ENCODE measurements around the gene NOXA1. TPM values are rescaled to one million over a fixed set of nuclear protein-coding genes. Genes with fewer than 3 reads are reported as not detected.

Gene NOXA1
- polyA plus RNA-seq, 1 donor (not counting 4 experiments of a cell fraction or from before 2014, with no cell fraction given), result 0.09 TPM

DNA sequence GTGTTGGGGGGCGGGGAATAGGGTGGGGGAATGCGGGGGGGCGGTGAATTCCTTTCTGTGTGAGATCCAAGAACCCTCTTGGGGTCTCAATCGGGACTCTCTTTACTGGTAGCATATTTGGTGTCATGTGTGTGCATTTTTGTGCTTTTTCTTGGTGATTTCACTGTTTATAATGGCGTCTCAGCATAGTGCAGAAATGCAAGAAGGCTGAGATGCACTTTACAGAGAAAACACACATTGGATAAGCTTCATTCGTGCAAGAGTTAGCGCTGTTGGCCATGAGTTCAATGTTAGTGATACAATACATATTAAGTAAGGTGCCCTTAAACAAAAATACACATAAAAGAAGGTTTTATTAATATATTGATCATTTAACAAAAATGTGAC, 18.7 kb downstream of the NOXA1 start:
- FAIRE-seq, result no peak
- Histone ChIP-seq H3K9me3 (ENCODE audit: control insufficient read depth, low read depth, low read length) (no peaks in the 10 kb centered on the region), H3K4me2 (ENCODE audit: control insufficient read depth, extremely low read depth, insufficient read depth, low read depth, low read length) (no peak overlapping the region), H3K36me3 (ENCODE audit: control insufficient read depth in 2 of 2, extremely low read depth in 1 of 2, insufficient read depth in 2 of 2, low read length in 2 of 2) (no peaks in the 10 kb centered on the region), H3K79me2 (ENCODE audit: control insufficient read depth, insufficient read depth, low read length) (no peaks in the 10 kb centered on the region), H3K9ac (ENCODE audit: control insufficient read depth, extremely low read depth, insufficient read depth, low read length) (no peak overlapping the region), H3K27me3 (ENCODE audit: control insufficient read depth, extremely low read depth, insufficient read depth, low read length) (peaks cover 11% of the 10 kb centered on the region), H3K4me3 (ENCODE audit: control insufficient read depth in 2 of 3, extremely low read depth in 1 of 3, insufficient read depth in 2 of 3, low read depth in 1 of 3, low read length in 3 of 3) (no peak overlapping the region), H4K20me1 (ENCODE audit: control insufficient read depth, extremely low read depth, insufficient read depth, low read length) (peaks cover 5% of the 10 kb centered on the region), H2AFZ (ENCODE audit: control insufficient read depth, low read length) (no peak overlapping the region), H3K9me1 (ENCODE audit: control insufficient read depth, extremely low read depth, insufficient read depth, low read length) (no peaks in the 10 kb centered on the region), H3K27ac (ENCODE audit: control insufficient read depth, insufficient read depth, low read length) (no peak overlapping the region), H3K4me1 (ENCODE audit: control insufficient read depth, extremely low read depth, insufficient read depth, low read length) (peaks cover 12% of the 10 kb centered on the region)
- TF ChIP-seq EZH2 (IDR thresholded peaks at IDR 0.05; ENCODE audit: low read length) (no peak), CTCF (optimal IDR thresholded peaks at IDR 0.05 in 1 of 3, IDR thresholded peaks at IDR 0.05 in 1 of 3, conservative IDR thresholded peaks at IDR 0.05 in 1 of 3; ENCODE audit: extremely low read depth in 1 of 3, insufficient read depth in 2 of 3, low read length in 3 of 3) (no peak)
- dilution Hi-C loops (cut with MboI; ENCODE audit: extremely low pct_ligation_motif_present, low sequenced_read_pairs), result no loop called here
- no peak for DNase-seq (ENCODE audit: low read depth, low spot score)

GRCh38 chr9:137444106-137444790, 21.1 kb downstream of the NOXA1 start:
- Histone ChIP-seq H2AFZ (ENCODE audit: control insufficient read depth, low read length) (no peak overlapping the region), H3K9ac (ENCODE audit: control insufficient read depth, extremely low read depth, insufficient read depth, low read length) (no peak overlapping the region), H3K4me3 (ENCODE audit: control insufficient read depth in 2 of 3, extremely low read depth in 1 of 3, insufficient read depth in 2 of 3, low read depth in 1 of 3, low read length in 3 of 3) (no peak overlapping the region), H3K4me1 (ENCODE audit: control insufficient read depth, extremely low read depth, insufficient read depth, low read length) (peaks cover 12% of the 10 kb centered on the region), H3K9me3 (ENCODE audit: control insufficient read depth, low read depth, low read length) (no peaks in the 10 kb centered on the region), H3K27me3 (ENCODE audit: control insufficient read depth, extremely low read depth, insufficient read depth, low read length) (peaks cover 2% of the 10 kb centered on the region), H3K4me2 (ENCODE audit: control insufficient read depth, extremely low read depth, insufficient read depth, low read depth, low read length) (no peak overlapping the region), H3K9me1 (ENCODE audit: control insufficient read depth, extremely low read depth, insufficient read depth, low read length) (no peaks in the 10 kb centered on the region), H3K79me2 (ENCODE audit: control insufficient read depth, insufficient read depth, low read length) (no peaks in the 10 kb centered on the region), H3K36me3 (ENCODE audit: control insufficient read depth in 2 of 2, extremely low read depth in 1 of 2, insufficient read depth in 2 of 2, low read length in 2 of 2) (peaks cover 4% of the 10 kb centered on the region in 2 experiments), H3K27ac (ENCODE audit: control insufficient read depth, insufficient read depth, low read length) (no peak overlapping the region), H4K20me1 (ENCODE audit: control insufficient read depth, extremely low read depth, insufficient read depth, low read length) (peaks cover 5% of the 10 kb centered on the region)
- TF ChIP-seq EZH2 (IDR thresholded peaks at IDR 0.05; ENCODE audit: low read length) (no peak), CTCF (optimal IDR thresholded peaks at IDR 0.05 in 1 of 3, IDR thresholded peaks at IDR 0.05 in 1 of 3, conservative IDR thresholded peaks at IDR 0.05 in 1 of 3; ENCODE audit: extremely low read depth in 1 of 3, insufficient read depth in 2 of 3, low read length in 3 of 3) (no peak)
- DNase-seq (ENCODE audit: low read depth, low spot score) (no peak), FAIRE-seq (no peak)
- dilution Hi-C loops (cut with MboI; ENCODE audit: extremely low pct_ligation_motif_present, low sequenced_read_pairs), result no loop called here

Measured in keratinocyte (primary cell).